ENCODE measurements around the gene CHFR. TPM values are rescaled to one million over a fixed set of nuclear protein-coding genes. Genes with fewer than 3 reads are reported as not detected.

Gene CHFR
- total RNA-seq, 1 experiment from 2014 or later: 41.0 TPM

DNA sequence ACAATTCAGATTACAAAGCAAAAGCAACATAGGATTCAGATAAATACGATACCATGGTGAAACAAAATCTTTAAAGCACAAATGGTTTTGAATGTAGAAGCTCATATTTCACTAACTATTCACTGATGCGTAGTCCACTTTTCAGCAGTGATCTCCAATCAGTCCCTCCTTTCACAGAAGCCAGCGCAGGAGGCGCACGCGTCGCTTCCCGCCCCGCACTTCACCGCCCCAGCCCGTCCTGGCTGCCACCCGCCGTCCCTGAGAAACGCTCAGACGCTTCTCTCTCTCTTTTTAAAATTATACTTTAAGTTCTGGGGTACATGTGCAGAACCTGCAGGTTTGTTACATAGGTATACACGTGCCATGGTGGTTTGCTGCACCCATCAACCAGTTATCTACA lies 19.8 kb upstream of the CHFR start:
- H3K4me1 Mint-ChIP-seq (ENCODE audit: insufficient read depth, unreplicated experiment): no peaks in the 10 kb centered on the region
- no peaks in the 10 kb centered on the region for H3K27me3 Mint-ChIP-seq (ENCODE audit: insufficient read depth, unreplicated experiment)
- H3K27ac Mint-ChIP-seq (ENCODE audit: low read depth, unreplicated experiment): no peak overlapping the region
- H3K36me3 Mint-ChIP-seq (ENCODE audit: insufficient read depth, unreplicated experiment): no peaks in the 10 kb centered on the region
- H3K4me3 Mint-ChIP-seq (ENCODE audit: unreplicated experiment): no peak overlapping the region
- intact Hi-C loops (cut with micrococcal nuclease): no loop called here
- CTCF ChIA-PET: no interaction called here
- TF ChIP-seq, protein P1, sequence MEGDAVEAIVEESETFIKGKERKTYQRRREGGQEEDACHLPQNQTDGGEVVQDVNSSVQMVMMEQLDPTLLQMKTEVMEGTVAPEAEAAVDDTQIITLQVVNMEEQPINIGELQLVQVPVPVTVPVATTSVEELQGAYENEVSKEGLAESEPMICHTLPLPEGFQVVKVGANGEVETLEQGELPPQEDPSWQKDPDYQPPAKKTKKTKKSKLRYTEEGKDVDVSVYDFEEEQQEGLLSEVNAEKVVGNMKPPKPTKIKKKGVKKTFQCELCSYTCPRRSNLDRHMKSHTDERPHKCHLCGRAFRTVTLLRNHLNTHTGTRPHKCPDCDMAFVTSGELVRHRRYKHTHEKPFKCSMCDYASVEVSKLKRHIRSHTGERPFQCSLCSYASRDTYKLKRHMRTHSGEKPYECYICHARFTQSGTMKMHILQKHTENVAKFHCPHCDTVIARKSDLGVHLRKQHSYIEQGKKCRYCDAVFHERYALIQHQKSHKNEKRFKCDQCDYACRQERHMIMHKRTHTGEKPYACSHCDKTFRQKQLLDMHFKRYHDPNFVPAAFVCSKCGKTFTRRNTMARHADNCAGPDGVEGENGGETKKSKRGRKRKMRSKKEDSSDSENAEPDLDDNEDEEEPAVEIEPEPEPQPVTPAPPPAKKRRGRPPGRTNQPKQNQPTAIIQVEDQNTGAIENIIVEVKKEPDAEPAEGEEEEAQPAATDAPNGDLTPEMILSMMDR (IDR thresholded peaks at IDR 0.05; ENCODE audit: unreplicated experiment): no peak
- POLR2A ChIA-PET: no interaction called here
- H3K9me3 Mint-ChIP-seq (ENCODE audit: unreplicated experiment): peaks cover 8% of the 10 kb centered on the region
- BruUV-seq (replicated peaks): no TSS peak
- DNase-seq (ENCODE audit: unreplicated experiment): no peak

- intact Hi-C loops (cut with micrococcal nuclease): no loop called here
- DNase-seq (ENCODE audit: unreplicated experiment): no peak
- H3K4me1 Mint-ChIP-seq (ENCODE audit: insufficient read depth, unreplicated experiment): no peaks in the 10 kb centered on the region
- no peak overlapping the region for H3K4me3 Mint-ChIP-seq (ENCODE audit: unreplicated experiment)
- no peaks in the 10 kb centered on the region for H3K27me3 Mint-ChIP-seq (ENCODE audit: insufficient read depth, unreplicated experiment)
- POLR2A ChIA-PET: no interaction called here
- no peak overlapping the region for H3K27ac Mint-ChIP-seq (ENCODE audit: low read depth, unreplicated experiment)
- BruUV-seq (replicated peaks): no TSS peak
- TF ChIP-seq, protein P1 (IDR thresholded peaks at IDR 0.05; ENCODE audit: unreplicated experiment): no peak
- no peaks in the 10 kb centered on the region for H3K9me3 Mint-ChIP-seq (ENCODE audit: unreplicated experiment)
- H3K36me3 Mint-ChIP-seq (ENCODE audit: insufficient read depth, unreplicated experiment): no peaks in the 10 kb centered on the region
- CTCF ChIA-PET: no interaction called here
Measured at GRCh38 chr12:132904718-132905328, 17.4 kb upstream of the CHFR start.

GRCh38 chr12:132899033-132899432 lies 11.6 kb upstream of the CHFR start:
- Mint-ChIP-seq H3K27me3 (ENCODE audit: insufficient read depth, unreplicated experiment) (no peaks in the 10 kb centered on the region), H3K27ac (ENCODE audit: low read depth, unreplicated experiment) (no peak overlapping the region), H3K36me3 (ENCODE audit: insufficient read depth, unreplicated experiment) (no peaks in the 10 kb centered on the region), H3K4me1 (ENCODE audit: insufficient read depth, unreplicated experiment) (no peaks in the 10 kb centered on the region), H3K9me3 (ENCODE audit: unreplicated experiment) (no peaks in the 10 kb centered on the region), H3K4me3 (ENCODE audit: unreplicated experiment) (no peak overlapping the region)
- DNase-seq (ENCODE audit: unreplicated experiment): no peak
- no TSS peak for BruUV-seq (replicated peaks)
- TF ChIP-seq, protein P1 (IDR thresholded peaks at IDR 0.05; ENCODE audit: unreplicated experiment): no peak
- intact Hi-C loops (cut with micrococcal nuclease): no loop called here
- ChIA-PET CTCF (interaction anchor here (0.5 to 0.6 kb wide), 2 partner anchors 24 to 138 kb away, joined by 3 to 5 read pairs; partner anchors contain the start of gene ZNF84), POLR2A (no interaction called here)

DNA sequence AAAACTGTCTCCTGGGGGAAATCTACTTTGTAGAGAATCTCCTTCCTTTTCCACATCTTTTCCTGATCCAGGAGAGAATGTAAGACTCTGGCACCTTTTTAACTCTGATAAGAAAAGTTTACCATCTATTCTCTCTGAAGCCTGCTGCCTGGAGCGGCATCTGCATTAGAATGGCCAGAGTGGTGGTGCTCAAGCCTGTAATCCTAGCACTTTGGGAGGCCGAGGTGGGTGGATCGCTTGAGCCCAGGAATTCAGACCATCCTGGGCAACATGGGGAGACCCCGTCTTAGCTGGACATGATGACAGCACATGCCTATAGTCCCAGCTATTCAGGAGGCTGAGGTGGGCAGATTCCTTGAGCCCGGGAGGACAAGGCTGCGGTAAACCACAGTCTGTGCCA lies 1.4 kb upstream of the CHFR start:
- H3K4me1 Mint-ChIP-seq (ENCODE audit: insufficient read depth, unreplicated experiment): no peaks in the 10 kb centered on the region
- intact Hi-C loops (cut with micrococcal nuclease): loop anchor here (5.0 kb wide), 1 partner anchor 148 kb away; the partner anchor contains the start of gene ZNF84
- TF ChIP-seq, protein P1 (IDR thresholded peaks at IDR 0.05; ENCODE audit: unreplicated experiment): no peak
- no peaks in the 10 kb centered on the region for H3K27me3 Mint-ChIP-seq (ENCODE audit: insufficient read depth, unreplicated experiment)
- POLR2A ChIA-PET: no interaction called here
- H3K27ac Mint-ChIP-seq (ENCODE audit: low read depth, unreplicated experiment): no peak overlapping the region
- peaks cover 29% of the 10 kb centered on the region for H3K36me3 Mint-ChIP-seq (ENCODE audit: insufficient read depth, unreplicated experiment)
- CTCF ChIA-PET: no interaction called here
- BruUV-seq (replicated peaks): no TSS peak
- DNase-seq (ENCODE audit: unreplicated experiment): no peak
- H3K9me3 Mint-ChIP-seq (ENCODE audit: unreplicated experiment): peaks cover 15% of the 10 kb centered on the region
- peak overlapping the region; percentile 22 for H3K4me3 Mint-ChIP-seq (ENCODE audit: unreplicated experiment)
